OCI-LY1 (cell line): ENCODE results near the gene RPL15.

Experiments used
- H2AFZ ChIP-seq: fragments of 200-600 bp; sonication (generic), shearing (Covaris generic); 2 replicates; pipeline ENCODE4 v1.6.0; 2014; ENCODE audit warnings: antibody characterized with exemption, mild to moderate bottlenecking, low read length
- H3F3A ChIP-seq: fragments of 200-600 bp; sonication (generic), shearing (Covaris generic); 2 replicates; pipeline ENCODE4 v1.6.0; 2014; ENCODE audit warnings: mild to moderate bottlenecking, antibody characterized with exemption, low read length, moderate library complexity; ENCODE audit not compliant: insufficient read depth
- H3K27ac ChIP-seq: fragments of 200-600 bp; sonication (generic); 2 replicates; pipeline ENCODE4 v1.5.1; 2014; ENCODE audit warnings: low read length, mixed run types, mild to moderate bottlenecking, low read depth; ENCODE audit not compliant: poor library complexity, severe bottlenecking
- H3K27me3 ChIP-seq: fragments of 200-600 bp; sonication (generic); 2 replicates; pipeline ENCODE4 v1.6.0; 2014; ENCODE audit warnings: antibody characterized with exemption, mild to moderate bottlenecking, low read length, moderate library complexity; ENCODE audit not compliant: insufficient read depth
- H3K36me3 ChIP-seq: fragments of 200-600 bp; sonication (generic); 2 replicates; pipeline ENCODE4 v1.6.1; 2014; ENCODE audit warnings: mild to moderate bottlenecking, antibody characterized with exemption, low read length, moderate library complexity, mixed read lengths; ENCODE audit not compliant: insufficient read depth
- H3K4me1 ChIP-seq: fragments of 200-600 bp; sonication (generic); 2 replicates; pipeline ENCODE4 v1.5.1; 2014; ENCODE audit warnings: mild to moderate bottlenecking, low read length, moderate library complexity; ENCODE audit not compliant: insufficient read depth, severe bottlenecking
- H3K4me2 ChIP-seq: fragments of 200-600 bp; sonication (generic), shearing (Covaris generic); 2 replicates; pipeline ENCODE4 v1.6.1; 2014; ENCODE audit warnings: low read length
- H3K4me3 ChIP-seq: fragments of 200-600 bp; sonication (generic); 2 replicates; pipeline ENCODE4 v1.5.1; 2014; ENCODE audit warnings: low read length, low read depth, mild to moderate bottlenecking, mixed read lengths; ENCODE audit not compliant: poor library complexity, severe bottlenecking
- H3K79me2 ChIP-seq: fragments of 200-600 bp; shearing (Covaris generic); 2 replicates; pipeline ENCODE4 v1.6.1; 2016; ENCODE audit warnings: mixed run types, low read length, mixed read lengths; ENCODE audit not compliant: insufficient read depth
- H3K9ac ChIP-seq: fragments of 200-600 bp; sonication (generic), shearing (Covaris generic); 2 replicates; pipeline ENCODE4 v1.6.1; 2014; ENCODE audit warnings: mild to moderate bottlenecking, low read length, mixed read lengths
- H3K9me2 ChIP-seq: fragments of 200-600 bp; sonication (generic), shearing (Covaris generic); 2 replicates; pipeline ENCODE4 v1.6.1; 2014; ENCODE audit warnings: low read depth, mild to moderate bottlenecking, low read length, mixed read lengths
- H3K9me3 ChIP-seq: fragments of 200-600 bp; shearing (Covaris generic); 2 replicates; pipeline ENCODE4 v1.6.1; 2014; ENCODE audit warnings: low read length, mixed read lengths
- H4K20me1 ChIP-seq: fragments of 200-600 bp; sonication (generic), shearing (Covaris generic); 2 replicates; pipeline ENCODE4 v1.6.0; 2016; ENCODE audit warnings: mild to moderate bottlenecking, low read length; ENCODE audit not compliant: insufficient read depth
- CTCF ChIP-seq: fragments of 200-600 bp; sonication (generic), shearing (Covaris generic); IDR thresholded peaks from 2 replicates; pipeline ENCODE4 v1.5.1; 2017; ENCODE audit warnings: mild to moderate bottlenecking, antibody characterized with exemption, low read length, moderate library complexity, mixed read lengths
- EZH2 ChIP-seq: fragments of 200-600 bp; sonication (generic), shearing (Covaris generic); IDR thresholded peaks from 2 replicates; pipeline ENCODE4 v1.8.0; 2017; ENCODE audit warnings: borderline replicate concordance, mixed run types, mild to moderate bottlenecking, antibody characterized with exemption, low read length, moderate library complexity, mixed read lengths

The RPL15 gene

GRCh38 chr3:23900744-23901143, 16.2 kb upstream of the RPL15 start:
- no peak overlapping the region for H2AFZ ChIP-seq
- H3K9me3 ChIP-seq = no peaks in the 10 kb centered on the region
- peaks cover 23% of the 10 kb centered on the region for H3K36me3 ChIP-seq
- no peak overlapping the region for H3K4me2 ChIP-seq
- no peaks in the 10 kb centered on the region for H3K79me2 ChIP-seq
- H3K9me2 ChIP-seq = no peaks in the 10 kb centered on the region
- H3K4me1 ChIP-seq = no peaks in the 10 kb centered on the region
- H4K20me1 ChIP-seq = no peaks in the 10 kb centered on the region
- H3K9ac ChIP-seq = no peak overlapping the region
- no peaks in the 10 kb centered on the region for H3K27me3 ChIP-seq
- H3K4me3 ChIP-seq = no peak overlapping the region
- H3F3A ChIP-seq = no peaks in the 10 kb centered on the region
- TF ChIP-seq CTCF (no peak), EZH2 (no peak)
- H3K27ac ChIP-seq = no peak overlapping the region

- Histone ChIP-seq H3K9me2 (no peaks in the 10 kb centered on the region), H3K4me3 (no peak overlapping the region), H3K9ac (no peak overlapping the region), H3K79me2 (no peaks in the 10 kb centered on the region), H4K20me1 (no peaks in the 10 kb centered on the region), H3K27ac (no peak overlapping the region), H3K4me2 (no peak overlapping the region), H3K27me3 (no peaks in the 10 kb centered on the region), H3F3A (no peaks in the 10 kb centered on the region), H3K36me3 (peaks cover 5% of the 10 kb centered on the region; the same call in 1 of the 2 replicates), H3K4me1 (no peaks in the 10 kb centered on the region), H3K9me3 (no peaks in the 10 kb centered on the region), H2AFZ (no peak overlapping the region)
- TF ChIP-seq EZH2 (no peak), CTCF (no peak)
Measured at GRCh38 chr3:23904545-23904944, 12.4 kb upstream of the RPL15 start.

GRCh38 chr3:23909341-23909740, 7.6 kb upstream of the RPL15 start:
- TF ChIP-seq EZH2 = no peak
- TF ChIP-seq CTCF = no peak
- Histone ChIP-seq H3K4me1 (no peaks in the 10 kb centered on the region), H2AFZ (no peak overlapping the region), H3K4me2 (no peak overlapping the region), H3K36me3 (peaks cover 6% of the 10 kb centered on the region; the same call in 1 of the 2 replicates), H3K27ac (no peak overlapping the region), H3K27me3 (no peaks in the 10 kb centered on the region), H3K9ac (no peak overlapping the region), H4K20me1 (no peaks in the 10 kb centered on the region), H3K4me3 (no peak overlapping the region), H3F3A (no peaks in the 10 kb centered on the region), H3K9me2 (no peaks in the 10 kb centered on the region), H3K79me2 (no peaks in the 10 kb centered on the region), H3K9me3 (no peaks in the 10 kb centered on the region)
